GM12873 (cell line): Measurements from ENCODE around the gene BLNK.

Experiments used
- TF ChIP-seq, protein P1 (sequence below): IDR thresholded peaks from 2 replicates; pipeline ENCODE4 v1.5.1; 2012; ENCODE audit warnings: low read depth, mild to moderate bottlenecking, moderate library complexity, low read length, control low read depth; ENCODE audit not compliant: insufficient read depth; ENCODE audit errors: missing control alignments

The BLNK gene

DNA sequence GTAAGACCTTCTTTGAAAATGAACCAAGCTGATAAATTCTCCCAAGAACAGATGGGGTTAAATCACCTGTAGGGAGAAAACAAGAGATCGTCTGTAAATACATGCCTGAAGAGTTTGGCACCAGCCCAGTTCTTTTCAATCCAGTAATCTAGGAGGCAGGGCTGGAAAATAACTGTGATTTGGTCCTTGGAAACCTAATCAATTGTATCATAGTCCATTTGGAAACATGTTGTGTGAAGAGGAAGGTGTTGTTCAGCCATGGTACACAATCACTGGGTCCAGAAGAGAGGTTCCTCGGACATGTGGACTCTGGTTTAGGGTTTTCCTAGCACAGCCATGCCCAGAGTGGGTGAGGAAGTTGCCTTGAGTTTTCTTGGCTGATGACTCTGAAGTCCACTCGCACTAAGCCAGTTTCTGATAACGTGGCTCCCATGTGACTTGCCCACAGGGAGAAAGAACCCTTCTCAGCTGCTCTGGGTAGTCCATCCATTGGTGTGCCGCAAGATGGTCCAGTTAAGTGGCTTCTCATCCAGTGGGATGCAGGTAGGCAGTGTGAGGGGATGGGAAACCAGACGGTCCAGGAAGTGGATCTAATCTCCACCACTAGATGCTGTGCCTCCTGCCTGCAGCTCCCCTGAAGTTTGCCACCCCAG lies 5.1 kb downstream of the BLNK start:
- TF ChIP-seq, protein P1, sequence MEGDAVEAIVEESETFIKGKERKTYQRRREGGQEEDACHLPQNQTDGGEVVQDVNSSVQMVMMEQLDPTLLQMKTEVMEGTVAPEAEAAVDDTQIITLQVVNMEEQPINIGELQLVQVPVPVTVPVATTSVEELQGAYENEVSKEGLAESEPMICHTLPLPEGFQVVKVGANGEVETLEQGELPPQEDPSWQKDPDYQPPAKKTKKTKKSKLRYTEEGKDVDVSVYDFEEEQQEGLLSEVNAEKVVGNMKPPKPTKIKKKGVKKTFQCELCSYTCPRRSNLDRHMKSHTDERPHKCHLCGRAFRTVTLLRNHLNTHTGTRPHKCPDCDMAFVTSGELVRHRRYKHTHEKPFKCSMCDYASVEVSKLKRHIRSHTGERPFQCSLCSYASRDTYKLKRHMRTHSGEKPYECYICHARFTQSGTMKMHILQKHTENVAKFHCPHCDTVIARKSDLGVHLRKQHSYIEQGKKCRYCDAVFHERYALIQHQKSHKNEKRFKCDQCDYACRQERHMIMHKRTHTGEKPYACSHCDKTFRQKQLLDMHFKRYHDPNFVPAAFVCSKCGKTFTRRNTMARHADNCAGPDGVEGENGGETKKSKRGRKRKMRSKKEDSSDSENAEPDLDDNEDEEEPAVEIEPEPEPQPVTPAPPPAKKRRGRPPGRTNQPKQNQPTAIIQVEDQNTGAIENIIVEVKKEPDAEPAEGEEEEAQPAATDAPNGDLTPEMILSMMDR = no peak

DNA sequence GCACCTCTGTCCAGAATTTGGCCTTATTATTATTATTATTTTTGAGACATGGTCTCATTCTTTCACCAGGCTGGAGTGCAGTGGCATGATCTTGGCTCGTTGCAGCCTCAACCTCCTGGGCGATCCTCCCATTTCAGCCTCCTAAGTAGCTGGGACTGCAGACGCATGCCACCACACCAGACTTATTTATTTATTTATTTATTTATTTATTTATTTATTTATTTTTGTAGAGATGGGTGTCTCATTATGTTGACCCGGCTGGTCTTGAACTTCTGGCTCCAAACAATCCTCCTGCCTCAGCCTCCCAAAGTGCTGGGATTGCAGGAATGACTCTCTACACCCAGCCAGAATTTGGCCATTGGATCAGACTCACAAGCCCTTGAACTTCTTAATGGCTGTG lies 6.4 kb downstream of the BLNK start:
- TF ChIP-seq, protein P1 = no peak

DNA sequence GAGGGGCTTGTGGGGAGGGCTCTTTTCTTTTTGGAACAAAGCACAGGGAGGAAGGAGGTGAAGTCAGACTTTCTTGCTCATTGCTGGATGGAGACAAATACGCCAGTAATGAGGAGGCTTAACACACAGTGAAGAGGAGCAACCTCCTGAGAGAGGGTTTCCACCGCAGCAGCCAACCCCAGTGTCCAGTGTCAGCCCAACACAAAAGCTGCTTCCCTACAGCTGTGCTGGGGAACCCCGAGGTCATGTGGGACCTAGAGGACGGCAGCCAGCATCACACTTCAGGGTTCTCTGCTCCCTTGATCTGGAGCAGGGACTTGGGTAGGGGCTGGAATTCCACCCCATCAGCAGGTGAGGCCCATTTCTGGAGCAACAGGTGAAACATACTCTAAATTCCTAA lies 7.7 kb downstream of the BLNK start:
- TF ChIP-seq, protein P1 = no peak

DNA sequence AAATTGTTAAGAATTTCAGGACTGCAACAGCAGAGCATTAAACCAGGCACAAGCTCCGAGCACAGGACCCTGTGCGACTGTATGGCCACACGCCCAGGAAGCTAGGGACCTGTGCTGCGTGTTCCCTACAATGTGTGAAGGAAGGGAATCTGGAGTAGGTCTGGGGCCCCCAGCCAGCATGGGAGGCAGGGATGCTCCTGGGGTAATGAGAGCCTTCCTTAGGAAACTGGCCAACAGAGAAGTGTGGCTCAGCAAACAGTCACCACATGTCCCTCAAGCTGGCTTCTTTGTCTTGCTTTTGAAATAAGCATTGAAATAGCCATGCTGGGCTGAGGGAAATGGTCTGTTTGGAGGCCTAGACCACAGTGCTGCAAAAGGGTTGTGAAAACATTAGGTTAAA lies 8.2 kb downstream of the BLNK start:
- TF ChIP-seq, protein P1 = no peak

DNA sequence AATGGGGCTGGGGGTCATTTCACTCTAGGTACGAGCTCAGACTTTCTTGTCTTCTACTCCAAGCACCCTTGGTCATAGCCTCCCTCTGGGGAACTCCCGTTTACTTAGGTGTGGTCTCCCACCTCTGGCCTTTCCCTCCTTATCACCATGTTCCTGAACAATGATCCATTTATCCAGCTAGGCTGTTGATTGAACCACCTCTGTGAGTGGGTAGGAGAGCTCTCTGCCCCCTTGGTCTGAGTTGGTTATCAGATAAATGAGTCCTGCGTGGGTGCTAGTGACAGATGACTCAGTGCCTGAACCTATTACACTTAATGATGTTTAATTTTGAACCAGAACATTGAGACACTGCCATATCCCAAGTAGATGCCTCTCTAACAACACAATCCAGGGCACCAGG lies 9.4 kb downstream of the BLNK start:
- TF ChIP-seq, protein P1 = no peak

DNA sequence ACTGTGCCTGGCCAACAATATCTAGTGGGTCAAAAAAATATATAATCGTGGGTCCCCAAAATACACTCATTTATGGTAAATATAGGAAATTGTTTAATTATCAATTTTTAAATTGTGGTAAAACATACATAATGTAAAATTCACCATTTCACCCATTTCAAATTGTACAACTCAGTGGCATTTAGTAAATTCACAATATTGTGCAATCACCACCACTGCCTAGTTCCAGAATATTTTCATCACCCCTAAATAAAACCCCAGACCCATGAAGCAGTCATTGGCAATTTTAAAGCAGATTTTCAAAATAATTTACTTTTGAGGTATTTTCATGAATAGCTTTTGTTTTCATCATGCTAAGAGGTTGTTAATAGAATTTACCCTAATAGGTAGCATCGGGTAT lies 10.2 kb downstream of the BLNK start:
- TF ChIP-seq, protein P1 = no peak

DNA sequence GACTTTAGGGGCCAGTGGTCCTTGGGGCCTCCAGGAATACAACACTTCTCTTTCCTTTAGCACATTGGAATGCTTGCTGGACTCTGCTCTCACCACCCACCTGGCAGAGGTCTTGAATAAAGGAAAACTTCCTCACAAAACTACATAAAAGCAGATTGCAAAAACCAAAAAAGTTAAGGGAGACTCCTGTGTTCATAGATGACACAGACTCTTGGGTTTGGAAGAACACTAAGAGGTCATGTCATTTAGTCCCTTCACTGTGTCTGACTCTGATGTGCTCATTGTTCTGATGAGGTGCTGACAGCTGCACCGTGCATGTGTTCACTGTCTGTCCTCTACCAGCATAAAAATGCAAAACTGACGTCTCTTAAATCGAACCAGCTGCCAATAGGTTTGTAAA lies 11.4 kb downstream of the BLNK start:
- TF ChIP-seq, protein P1 = no peak

DNA sequence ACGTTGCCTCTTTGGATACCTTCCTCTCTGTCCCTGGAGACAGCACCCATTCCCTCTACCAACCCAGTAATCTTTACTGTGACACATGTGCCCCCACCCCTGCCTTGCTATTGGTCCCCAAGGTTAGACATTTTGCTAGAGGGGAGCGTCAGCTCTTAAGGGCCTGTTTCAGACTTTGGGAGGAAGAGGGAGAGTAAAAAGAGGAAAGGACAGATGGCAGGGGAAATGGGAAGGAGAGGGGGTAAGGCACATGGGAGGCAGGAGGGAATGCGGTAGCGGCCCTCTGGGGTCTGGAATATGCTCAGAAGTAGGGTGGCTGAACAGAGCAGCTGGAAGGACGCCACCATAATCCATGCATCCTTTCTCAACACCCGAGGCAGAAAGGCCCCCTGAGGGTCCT lies 12.2 kb downstream of the BLNK start:
- TF ChIP-seq, protein P1 = no peak
